ENCODE results near the gene CACNA2D2. TPM values are rescaled to one million over a fixed set of nuclear protein-coding genes. Genes with fewer than 3 reads are reported as not detected.

CACNA2D2 gene
- total and polyA plus RNA-seq, 2 of the 13 experiments (the other 11 are each of a cell fraction or from before 2014, with no cell fraction given), result not detected

DNA sequence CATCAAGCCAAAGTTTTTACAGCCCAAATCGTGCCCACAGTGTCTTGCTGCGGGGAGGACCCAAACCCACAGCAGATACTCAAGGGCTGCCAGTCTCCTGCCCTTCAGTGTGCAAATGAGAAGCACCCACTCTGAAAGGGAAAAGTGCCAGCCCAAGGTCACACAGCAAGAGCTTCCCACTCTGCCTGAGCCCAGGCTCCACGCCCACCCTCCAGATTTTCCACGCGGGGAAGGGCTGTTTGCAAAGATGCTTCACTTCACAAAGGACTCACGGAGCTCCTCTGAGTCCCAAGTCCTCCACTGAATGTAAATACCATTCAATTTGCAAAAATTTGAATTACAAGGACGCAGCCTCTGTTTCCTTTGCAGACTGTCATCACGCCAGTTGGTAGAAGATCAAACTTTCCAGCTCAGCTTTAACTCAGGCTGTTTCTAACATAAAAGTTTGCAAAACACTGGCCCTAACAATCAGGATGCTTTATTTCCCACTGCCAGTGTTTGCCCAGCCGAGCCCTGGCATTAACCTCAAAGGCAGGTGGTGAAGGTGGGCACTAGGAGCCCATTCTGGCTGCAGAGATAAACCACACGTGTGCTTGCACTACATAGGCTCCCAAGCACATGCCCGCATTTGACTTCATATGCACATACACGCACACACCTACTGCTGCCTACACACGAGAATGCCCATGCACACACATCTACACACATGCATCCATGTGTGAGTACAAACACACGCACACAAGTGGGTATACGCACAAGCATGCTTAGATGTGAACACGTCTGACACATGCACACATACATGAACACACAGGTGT is 7.6 kb downstream of the CACNA2D2 start:
- no peaks in the 10 kb centered on the region for H3K9me3 ChIP-seq (ENCODE audit: low read length)
- no peaks in the 10 kb centered on the region for H3K36me3 ChIP-seq (replicated peaks in 1 of 2; ENCODE audit: control insufficient read depth in 1 of 2, insufficient read depth in 2 of 2, low read length in 2 of 2)
- TF ChIP-seq ZNF614 (CRISPR knock-in tag; IDR thresholded peaks at IDR 0.05; ENCODE audit: borderline replicate concordance), result no peak
- TF ChIP-seq, protein P1, sequence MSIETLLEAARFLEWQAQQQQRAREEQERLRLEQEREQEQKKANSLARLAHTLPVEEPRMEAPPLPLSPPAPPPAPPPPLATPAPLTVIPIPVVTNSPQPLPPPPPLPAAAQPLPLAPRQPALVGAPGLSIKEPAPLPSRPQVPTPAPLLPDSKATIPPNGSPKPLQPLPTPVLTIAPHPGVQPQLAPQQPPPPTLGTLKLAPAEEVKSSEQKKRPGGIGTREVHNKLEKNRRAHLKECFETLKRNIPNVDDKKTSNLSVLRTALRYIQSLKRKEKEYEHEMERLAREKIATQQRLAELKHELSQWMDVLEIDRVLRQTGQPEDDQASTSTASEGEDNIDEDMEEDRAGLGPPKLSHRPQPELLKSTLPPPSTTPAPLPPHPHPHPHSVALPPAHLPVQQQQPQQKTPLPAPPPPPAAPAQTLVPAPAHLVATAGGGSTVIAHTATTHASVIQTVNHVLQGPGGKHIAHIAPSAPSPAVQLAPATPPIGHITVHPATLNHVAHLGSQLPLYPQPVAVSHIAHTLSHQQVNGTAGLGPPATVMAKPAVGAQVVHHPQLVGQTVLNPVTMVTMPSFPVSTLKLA (IDR thresholded peaks at IDR 0.05), result peak; percentile 95
- no peak overlapping the region for H3K4me2 ChIP-seq (ENCODE audit: low read depth, low read length)
- H3K9ac ChIP-seq (ENCODE audit: insufficient read depth, low read depth, low read length), result no peak overlapping the region
- no peaks in the 10 kb centered on the region for H3K79me2 ChIP-seq (ENCODE audit: insufficient read depth, low read length)
- intact Hi-C loops (cut with micrococcal nuclease; ENCODE audit: unreplicated experiment), result no loop called here
- no peak overlapping the region for H3K27ac ChIP-seq (ENCODE audit: extremely low read length, insufficient read depth, low read length)
- ChIA-PET POLR2A (no interaction called here), CTCF (ENCODE audit: low intra/inter-chr PET ratio, low total read pairs) (no interaction called here)
- H4K20me1 ChIP-seq (ENCODE audit: insufficient read depth, low read length), result 0 out of 2 replicates have a peak, but pooled peaks cover 4% of the 10 kb centered on the region
- no TSS peak for BruUV-seq (replicated peaks)
- WGBS (ENCODE audit: low lambda C conversion rate), result 15% methylated on average over 12 of the region's 16 CpGs
- H2AFZ ChIP-seq (ENCODE audit: low read length), result no peak overlapping the region
- DNase-seq (ENCODE audit: low spot score), result no peak
- no peaks in the 10 kb centered on the region for H3K4me1 ChIP-seq (ENCODE audit: insufficient read depth, low read length)
- ATAC-seq, result no peak
- in situ Hi-C loops (cut with HindIII; ENCODE audit: extremely low pct_ligation_motif_present, low pct_unique_long_range_greater_than_20kb), result no loop called here
- FAIRE-seq, result no peak
- peaks cover 10 to 75% of the 10 kb centered on the region in 2 experiments for H3K27me3 ChIP-seq (ENCODE audit: control insufficient read depth in 1 of 2, insufficient read depth in 2 of 2, low read length in 2 of 2)
- H3K4me3 ChIP-seq (replicated peaks in 1 of 3; ENCODE audit: insufficient read depth in 1 of 3, low read depth in 2 of 3, low read length in 3 of 3), result no peak overlapping the region

DNA sequence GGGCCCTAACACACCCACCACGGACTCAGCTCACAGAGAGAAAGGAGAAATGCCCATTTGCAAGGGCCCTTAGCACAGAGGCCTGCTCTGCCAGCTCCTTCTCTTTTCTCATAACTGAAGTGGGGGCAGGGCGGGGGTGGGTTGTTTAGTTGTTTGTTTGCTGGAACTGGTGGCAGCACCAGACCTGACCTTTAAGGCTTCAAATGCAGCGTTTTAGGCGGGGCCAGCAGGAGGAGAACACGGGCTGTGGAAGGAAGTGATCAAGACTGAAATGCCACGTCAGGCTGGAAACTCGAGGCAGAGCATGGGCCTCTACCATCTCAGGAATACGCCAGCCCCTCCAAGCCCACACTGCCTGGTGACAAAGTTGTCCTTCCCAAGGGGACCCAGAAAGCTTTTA is 9.3 kb downstream of the CACNA2D2 start:
- 13% methylated on average over 8 of the region's 8 CpGs for WGBS (ENCODE audit: low lambda C conversion rate)
- Histone ChIP-seq H3K36me3 (replicated peaks in 1 of 2; ENCODE audit: control insufficient read depth in 1 of 2, insufficient read depth in 2 of 2, low read length in 2 of 2) (no peaks in the 10 kb centered on the region), H2AFZ (ENCODE audit: low read length) (no peak overlapping the region), H4K20me1 (ENCODE audit: insufficient read depth, low read length) (0 out of 2 replicates have a peak, but pooled peaks cover 4% of the 10 kb centered on the region), H3K79me2 (ENCODE audit: insufficient read depth, low read length) (no peaks in the 10 kb centered on the region), H3K4me2 (ENCODE audit: low read depth, low read length) (no peak overlapping the region), H3K27me3 (ENCODE audit: control insufficient read depth in 1 of 2, insufficient read depth in 2 of 2, low read length in 2 of 2) (peaks cover 7 to 59% of the 10 kb centered on the region in 2 experiments), H3K4me3 (replicated peaks in 1 of 3; ENCODE audit: insufficient read depth in 1 of 3, low read depth in 2 of 3, low read length in 3 of 3) (no peak overlapping the region), H3K9me3 (ENCODE audit: low read length) (no peaks in the 10 kb centered on the region), H3K4me1 (ENCODE audit: insufficient read depth, low read length) (no peaks in the 10 kb centered on the region), H3K9ac (ENCODE audit: insufficient read depth, low read depth, low read length) (no peak overlapping the region), H3K27ac (ENCODE audit: extremely low read length, insufficient read depth, low read length) (no peak overlapping the region)
- ChIA-PET POLR2A (no interaction called here), CTCF (ENCODE audit: low intra/inter-chr PET ratio, low total read pairs) (no interaction called here)
- intact Hi-C loops (cut with micrococcal nuclease; ENCODE audit: unreplicated experiment), result no loop called here
- no TSS peak for BruUV-seq (replicated peaks)
- ATAC-seq, result no peak
- no peak for DNase-seq (ENCODE audit: low spot score)
- no peak for FAIRE-seq
- in situ Hi-C loops (cut with HindIII; ENCODE audit: extremely low pct_ligation_motif_present, low pct_unique_long_range_greater_than_20kb), result no loop called here
- TF ChIP-seq GABPB1 (CRISPR knock-in tag; IDR thresholded peaks at IDR 0.05), result no peak
- no peak for TF ChIP-seq ZNF44 (CRISPR knock-in tag; IDR thresholded peaks at IDR 0.05)
- TF ChIP-seq, protein P2, sequence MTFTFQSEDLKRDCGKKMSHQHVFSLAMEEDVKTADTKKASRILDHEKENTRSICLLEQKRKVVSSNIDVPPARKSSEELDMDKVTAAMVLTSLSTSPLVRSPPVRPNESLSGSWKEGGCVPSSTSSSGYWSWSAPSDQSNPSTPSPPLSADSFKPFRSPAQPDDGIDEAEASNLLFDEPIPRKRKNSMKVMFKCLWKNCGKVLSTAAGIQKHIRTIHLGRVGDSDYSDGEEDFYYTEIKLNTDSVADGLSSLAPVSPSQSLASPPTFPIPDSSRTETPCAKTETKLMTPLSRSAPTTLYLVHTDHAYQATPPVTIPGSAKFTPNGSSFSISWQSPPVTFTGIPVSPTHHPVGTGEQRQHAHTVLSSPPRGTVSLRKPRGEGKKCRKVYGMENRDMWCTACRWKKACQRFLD (CRISPR knock-in tag; IDR thresholded peaks at IDR 0.05; ENCODE audit: borderline replicate concordance), result no peak
- TF ChIP-seq RBFOX2 (IDR thresholded peaks at IDR 0.05; ENCODE audit: low read depth, low read length), result no peak
- TF ChIP-seq HOXD1 (CRISPR knock-in tag; IDR thresholded peaks at IDR 0.05), result no peak
- TF ChIP-seq ZNF672 (CRISPR knock-in tag; IDR thresholded peaks at IDR 0.05), result no peak
- no peak for TF ChIP-seq HCFC1 (IDR thresholded peaks at IDR 0.05; ENCODE audit: low read depth, low read length)
- no peak for TF ChIP-seq SUZ12 (IDR thresholded peaks at IDR 0.05; ENCODE audit: low read depth, low read length)
- TF ChIP-seq ZFP62 (CRISPR knock-in tag; IDR thresholded peaks at IDR 0.05), result no peak
- TF ChIP-seq, protein P3, sequence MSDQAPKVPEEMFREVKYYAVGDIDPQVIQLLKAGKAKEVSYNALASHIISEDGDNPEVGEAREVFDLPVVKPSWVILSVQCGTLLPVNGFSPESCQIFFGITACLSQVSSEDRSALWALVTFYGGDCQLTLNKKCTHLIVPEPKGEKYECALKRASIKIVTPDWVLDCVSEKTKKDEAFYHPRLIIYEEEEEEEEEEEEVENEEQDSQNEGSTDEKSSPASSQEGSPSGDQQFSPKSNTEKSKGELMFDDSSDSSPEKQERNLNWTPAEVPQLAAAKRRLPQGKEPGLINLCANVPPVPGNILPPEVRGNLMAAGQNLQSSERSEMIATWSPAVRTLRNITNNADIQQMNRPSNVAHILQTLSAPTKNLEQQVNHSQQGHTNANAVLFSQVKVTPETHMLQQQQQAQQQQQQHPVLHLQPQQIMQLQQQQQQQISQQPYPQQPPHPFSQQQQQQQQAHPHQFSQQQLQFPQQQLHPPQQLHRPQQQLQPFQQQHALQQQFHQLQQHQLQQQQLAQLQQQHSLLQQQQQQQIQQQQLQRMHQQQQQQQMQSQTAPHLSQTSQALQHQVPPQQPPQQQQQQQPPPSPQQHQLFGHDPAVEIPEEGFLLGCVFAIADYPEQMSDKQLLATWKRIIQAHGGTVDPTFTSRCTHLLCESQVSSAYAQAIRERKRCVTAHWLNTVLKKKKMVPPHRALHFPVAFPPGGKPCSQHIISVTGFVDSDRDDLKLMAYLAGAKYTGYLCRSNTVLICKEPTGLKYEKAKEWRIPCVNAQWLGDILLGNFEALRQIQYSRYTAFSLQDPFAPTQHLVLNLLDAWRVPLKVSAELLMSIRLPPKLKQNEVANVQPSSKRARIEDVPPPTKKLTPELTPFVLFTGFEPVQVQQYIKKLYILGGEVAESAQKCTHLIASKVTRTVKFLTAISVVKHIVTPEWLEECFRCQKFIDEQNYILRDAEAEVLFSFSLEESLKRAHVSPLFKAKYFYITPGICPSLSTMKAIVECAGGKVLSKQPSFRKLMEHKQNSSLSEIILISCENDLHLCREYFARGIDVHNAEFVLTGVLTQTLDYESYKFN (CRISPR knock-in tag; conservative IDR thresholded peaks at IDR 0.05), result no peak

Data from HepG2 (cell line).